HCT116 (cell line): Measurements from ENCODE around the gene MGAT4C. TPM values are rescaled to one million over a fixed set of nuclear protein-coding genes. Genes with fewer than 3 reads are reported as not detected.

Experiments used
- ATAC-seq: fragments of 200-7000 bp; cut with Tn5 transposase; 2 replicates; pipeline ENCODE4 v1.9.1; 2020; ENCODE audit warnings: mild to moderate bottlenecking, moderate library complexity
- BruUV-seq: library from RNA; stranded (reverse); fragments of 400-500 nt; replicated peaks from 2 replicates; lab custom pipeline; 2021; lab: Mats Ljungman, UMichigan
- CTCF ChIA-PET: fragments of 300-600 bp; sonication (Branson Sonifier 250); formaldehyde crosslinking; loops from one replicate; lab custom pipeline; 2021; ENCODE audit warnings: antibody characterized with exemption; lab: Charles Lee
- POLR2A ChIA-PET: fragments of 300-600, 350-600 bp; sonication (Branson Sonifier 250); formaldehyde crosslinking; loops from one replicate; lab custom pipeline; 2021; ENCODE audit warnings: antibody characterized with exemption; lab: Charles Lee
- RAD21 ChIA-PET, 2 experiments: fragments of 300-600 bp; sonication (Branson Sonifier 250); formaldehyde crosslinking; loops; one replicate each; lab custom pipeline; 2023; ENCODE audit warnings: low total read pairs in 2 of 2; ENCODE audit not compliant: uncharacterized antibody in 2 of 2, unreplicated experiment in 2 of 2, low non-redundant PET in 1 of 2; lab: Charles Lee
- DNase-seq: peaks from one replicate; pipeline ENCODE4 v3.0.0-alpha.2; 2010; ENCODE audit warnings: low read depth, low spot score
- H2AFZ ChIP-seq: fragments of 200-600 bp; shearing (Covaris generic), sonication (generic); 2 replicates; pipeline ENCODE4 v1.6.1; 2017; ENCODE audit warnings: low read depth, mixed run types, mixed read lengths, antibody characterized with exemption, low read length; ENCODE audit not compliant: poor library complexity, severe bottlenecking
- H3K27ac ChIP-seq: 2 replicates; pipeline ENCODE4 v1.5.1; 2012; ENCODE audit warnings: low read depth, low read length
- H3K27me3 ChIP-seq: fragments of 200-600 bp; sonication (generic); 2 replicates; pipeline ENCODE4 v1.6.1; 2016; ENCODE audit warnings: mixed run types, low read length, mixed read lengths; ENCODE audit not compliant: insufficient read depth
- H3K36me3 ChIP-seq, 2 experiments: fragments of 200-500 bp in 1 of 2; fragments of 200-600 bp in 1 of 2; sonication (Bioruptor generic) in 1 of 2; sonication (generic) in 1 of 2; 2 replicates each; pipeline versions ENCODE4 v1.5.1 to v1.6.1; 2014 to 2016; ENCODE audit warnings: low read length in 2 of 2, inconsistent platforms in 1 of 2, mixed read lengths in 1 of 2, mixed run types in 1 of 2; ENCODE audit not compliant: insufficient read depth in 2 of 2, control insufficient read depth in 1 of 2
- H3K4me1 ChIP-seq, 2 experiments: fragments of 200-600 bp in 1 of 2; sonication (generic) in 1 of 2; 2 replicates each; pipeline versions ENCODE4 v1.5.1 to v1.6.1; 2012 to 2017; ENCODE audit warnings: low read length in 2 of 2, inconsistent platforms in 1 of 2, mild to moderate bottlenecking in 1 of 2, mixed read lengths in 1 of 2, mixed run types in 1 of 2, moderate library complexity in 1 of 2; ENCODE audit not compliant: insufficient read depth in 2 of 2, control insufficient read depth in 1 of 2
- H3K4me2 ChIP-seq: fragments of 200-600 bp; sonication (generic); 2 replicates; pipeline ENCODE4 v1.6.1; 2017; ENCODE audit warnings: mixed run types, low read length, mixed read lengths
- H3K4me3 ChIP-seq, 2 experiments: fragments of 200-600 bp in 1 of 2; sonication (generic) in 1 of 2; replicated peaks in 1 of 2; 2 replicates each; pipeline ENCODE4 v1.5.1; 2011 to 2016; ENCODE audit warnings: low read length in 2 of 2, control low read depth in 1 of 2, low read depth in 1 of 2, mild to moderate bottlenecking in 1 of 2, mixed read lengths in 1 of 2, mixed run types in 1 of 2
- H3K79me2 ChIP-seq: fragments of 200-600 bp; sonication (generic); 2 replicates; pipeline ENCODE4 v1.6.1; 2017; ENCODE audit warnings: mild to moderate bottlenecking, mixed run types, low read length, moderate library complexity, mixed read lengths; ENCODE audit not compliant: insufficient read depth
- H3K9ac ChIP-seq: fragments of 200-600 bp; sonication (generic); 2 replicates; pipeline ENCODE4 v1.6.1; 2016; ENCODE audit warnings: low read length, mixed read lengths
- H3K9me2 ChIP-seq: fragments of 200-600 bp; sonication (generic), shearing (Covaris generic); 2 replicates; pipeline ENCODE4 v1.6.1; 2017; ENCODE audit warnings: mixed run types, mild to moderate bottlenecking, moderate library complexity; ENCODE audit not compliant: insufficient read depth
- H3K9me3 ChIP-seq, 2 experiments: fragments of 200-500 bp in 1 of 2; fragments of 200-600 bp in 1 of 2; sonication (Bioruptor generic) in 1 of 2; sonication (generic) in 1 of 2; 2 replicates each; pipeline ENCODE4 v1.6.1; 2014 to 2017; ENCODE audit warnings: low read length in 2 of 2, mixed read lengths in 2 of 2, inconsistent platforms in 1 of 2, low read depth in 1 of 2, mild to moderate bottlenecking in 1 of 2, mixed run types in 1 of 2, moderate library complexity in 1 of 2; ENCODE audit not compliant: control insufficient read depth in 1 of 2, insufficient read depth in 1 of 2
- H4K20me1 ChIP-seq: fragments of 200-600 bp; sonication (generic), shearing (Covaris generic); 2 replicates; pipeline ENCODE4 v1.6.1; 2017; ENCODE audit warnings: mixed run types, mild to moderate bottlenecking, moderate library complexity; ENCODE audit not compliant: insufficient read depth
- CBX3 ChIP-seq: IDR thresholded peaks from 2 replicates; pipeline ENCODE4 v1.6.1; 2012; ENCODE audit warnings: low read depth
- CEBPB ChIP-seq: IDR thresholded peaks from 2 replicates; pipeline ENCODE4 v1.6.1; 2012; ENCODE audit warnings: low read depth
- EGR1 ChIP-seq: IDR thresholded peaks from 2 replicates; pipeline ENCODE4 v1.6.1; 2012; ENCODE audit warnings: low read depth
- EZH2phosphoT487 ChIP-seq: fragments of 200-600 bp; IDR thresholded peaks from 2 replicates; pipeline ENCODE4 v1.6.1; 2018; ENCODE audit warnings: antibody characterized with exemption, borderline replicate concordance
- POLR2A ChIP-seq: IDR thresholded peaks from 2 replicates; pipeline ENCODE4 v1.7.0; 2011; ENCODE audit warnings: borderline replicate concordance; ENCODE audit not compliant: insufficient read depth, insufficient read length; ENCODE audit errors: extremely low read depth
- POLR2AphosphoS5 ChIP-seq: IDR thresholded peaks from 2 replicates; pipeline ENCODE4 v1.6.1; 2011; ENCODE audit warnings: mild to moderate bottlenecking, low read depth, low read length, moderate library complexity
- RAD21 ChIP-seq: IDR thresholded peaks from 2 replicates; pipeline ENCODE4 v1.6.1; 2012; ENCODE audit warnings: low read depth, mild to moderate bottlenecking
- SIN3A ChIP-seq: IDR thresholded peaks from 2 replicates; pipeline ENCODE4 v1.6.1; 2012; ENCODE audit warnings: low read depth
- SP1 ChIP-seq: IDR thresholded peaks from 2 replicates; pipeline ENCODE4 v1.6.1; 2012; ENCODE audit warnings: low read depth
- TCF7L2 ChIP-seq: IDR thresholded peaks from 2 replicates; pipeline ENCODE4 v1.7.0; 2011; ENCODE audit warnings: borderline replicate concordance, inconsistent platforms; ENCODE audit not compliant: insufficient read depth, insufficient read length; ENCODE audit errors: extremely low read depth
- YY1 ChIP-seq: IDR thresholded peaks from 2 replicates; pipeline ENCODE4 v1.6.1; 2011; ENCODE audit warnings: low read length, low read depth, moderate library complexity, mild to moderate bottlenecking; ENCODE audit not compliant: insufficient replicate concordance; ENCODE audit errors: extremely low read depth
- ZFX ChIP-seq: fragments of 450-650 bp; IDR thresholded peaks from 2 replicates; pipeline ENCODE4 v1.6.1; 2017
- intact Hi-C: fragments of 100-400 bp; cut with micrococcal nuclease; formaldehyde crosslinking; loops from 2 replicates; pipeline ENCODE4 v1.10.0; 2022
- total RNA-seq: library from RNA; stranded (reverse); gene quantifications from one replicate; pipeline ENCODE4 v1.2.1, GENCODE V29; 2021; ENCODE audit not compliant: unreplicated experiment
- TF ChIP-seq, protein P1 (sequence below), 3 experiments: fragments of 200-600 bp in 1 of 3; sonication (generic) in 1 of 3; IDR thresholded peaks in 2 of 3; conservative IDR thresholded peaks in 1 of 3; 2 replicates each; pipeline ENCODE4 v1.5.1; 2012 to 2017; ENCODE audit warnings: low read depth in 2 of 3, low read length in 2 of 3, antibody characterized with exemption in 1 of 3, borderline replicate concordance in 1 of 3, control low read depth in 1 of 3, mild to moderate bottlenecking in 1 of 3, mixed read lengths in 1 of 3, mixed run types in 1 of 3, moderate library complexity in 1 of 3; ENCODE audit not compliant: insufficient read depth in 1 of 3
- TF ChIP-seq, protein P2 (sequence below): IDR thresholded peaks from 2 replicates; pipeline ENCODE4 v1.6.1; 2011; ENCODE audit warnings: mild to moderate bottlenecking, low read length, moderate library complexity; ENCODE audit not compliant: insufficient replicate concordance; ENCODE audit errors: extremely low read depth
- TF ChIP-seq, protein P3 (sequence below): IDR thresholded peaks from 2 replicates; pipeline ENCODE4 v1.6.1; 2012; ENCODE audit warnings: low read depth
- TF ChIP-seq, protein P4 (sequence below): IDR thresholded peaks from 2 replicates; pipeline ENCODE4 v1.6.1; 2012

Gene MGAT4C
- total RNA-seq, 1 experiment from 2014 or later: not detected

DNA sequence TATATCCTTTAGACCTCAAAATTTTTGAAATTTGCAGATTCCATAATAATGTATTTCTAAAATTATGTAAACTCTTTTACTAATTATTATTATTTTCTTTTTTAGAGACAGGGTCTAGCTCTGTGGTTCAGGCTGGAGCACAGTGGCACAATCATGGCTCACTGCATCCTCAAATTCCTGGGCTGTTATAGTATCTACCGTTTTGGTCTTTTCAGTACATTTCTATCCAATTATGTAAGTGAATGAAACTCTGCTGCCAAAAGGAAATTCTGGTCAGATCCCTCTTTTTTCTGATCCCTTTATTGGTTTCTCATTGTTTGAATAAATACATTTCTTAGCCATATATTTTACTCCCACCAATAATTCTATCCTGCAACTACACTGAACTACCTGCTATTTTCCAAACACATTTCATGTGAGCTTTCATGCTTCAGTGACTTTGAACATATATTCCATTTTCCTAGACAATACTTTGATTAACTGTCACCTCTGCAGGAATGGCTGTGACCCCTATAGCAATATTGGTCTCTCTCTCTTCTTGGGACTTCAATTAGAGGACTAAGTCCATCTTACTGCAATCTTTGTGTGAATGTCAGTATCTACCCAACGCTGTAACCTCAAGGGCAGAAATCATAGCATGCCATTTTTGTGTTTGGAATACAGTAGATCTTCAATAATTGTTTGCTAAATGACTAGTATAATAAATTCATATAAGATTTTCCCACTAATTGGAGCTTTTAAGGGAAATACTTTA lies 198.9 kb downstream of the MGAT4C start:
- Histone ChIP-seq H3K36me3 (no peaks in the 10 kb centered on the region), H4K20me1 (no peaks in the 10 kb centered on the region), H3K27ac (no peak overlapping the region), H2AFZ (no peak overlapping the region), H3K4me2 (no peak overlapping the region), H3K4me3 (no peak overlapping the region), H3K9me3 (no peaks in the 10 kb centered on the region), H3K9me2 (no peaks in the 10 kb centered on the region), H3K27me3 (no peaks in the 10 kb centered on the region), H3K4me1 (no peaks in the 10 kb centered on the region), H3K9ac (no peak overlapping the region), H3K79me2 (no peaks in the 10 kb centered on the region)
- ChIA-PET POLR2A (no interaction called here), CTCF (no interaction called here), RAD21 (no interaction called here)
- intact Hi-C loops: no loop called here
- DNase-seq (no peak), ATAC-seq (no peak)
- no TSS peak for BruUV-seq
- TF ChIP-seq, protein P1, sequence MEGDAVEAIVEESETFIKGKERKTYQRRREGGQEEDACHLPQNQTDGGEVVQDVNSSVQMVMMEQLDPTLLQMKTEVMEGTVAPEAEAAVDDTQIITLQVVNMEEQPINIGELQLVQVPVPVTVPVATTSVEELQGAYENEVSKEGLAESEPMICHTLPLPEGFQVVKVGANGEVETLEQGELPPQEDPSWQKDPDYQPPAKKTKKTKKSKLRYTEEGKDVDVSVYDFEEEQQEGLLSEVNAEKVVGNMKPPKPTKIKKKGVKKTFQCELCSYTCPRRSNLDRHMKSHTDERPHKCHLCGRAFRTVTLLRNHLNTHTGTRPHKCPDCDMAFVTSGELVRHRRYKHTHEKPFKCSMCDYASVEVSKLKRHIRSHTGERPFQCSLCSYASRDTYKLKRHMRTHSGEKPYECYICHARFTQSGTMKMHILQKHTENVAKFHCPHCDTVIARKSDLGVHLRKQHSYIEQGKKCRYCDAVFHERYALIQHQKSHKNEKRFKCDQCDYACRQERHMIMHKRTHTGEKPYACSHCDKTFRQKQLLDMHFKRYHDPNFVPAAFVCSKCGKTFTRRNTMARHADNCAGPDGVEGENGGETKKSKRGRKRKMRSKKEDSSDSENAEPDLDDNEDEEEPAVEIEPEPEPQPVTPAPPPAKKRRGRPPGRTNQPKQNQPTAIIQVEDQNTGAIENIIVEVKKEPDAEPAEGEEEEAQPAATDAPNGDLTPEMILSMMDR (IDR thresholded peaks at IDR 0.05 in 2 of 3, conservative IDR thresholded peaks at IDR 0.05 in 1 of 3; ENCODE audit: borderline replicate concordance in 1 of 3, insufficient read depth in 1 of 3, low read depth in 2 of 3, low read length in 2 of 3): no peak
- TF ChIP-seq CEBPB (no peak), EGR1 (no peak), TCF7L2 (no peak), CBX3 (no peak), POLR2AphosphoS5 (no peak), EZH2phosphoT487 (no peak), ZFX (no peak), RAD21 (no peak), POLR2A (no peak), SP1 (no peak), SIN3A (no peak), YY1 (no peak)
- TF ChIP-seq, protein P2, sequence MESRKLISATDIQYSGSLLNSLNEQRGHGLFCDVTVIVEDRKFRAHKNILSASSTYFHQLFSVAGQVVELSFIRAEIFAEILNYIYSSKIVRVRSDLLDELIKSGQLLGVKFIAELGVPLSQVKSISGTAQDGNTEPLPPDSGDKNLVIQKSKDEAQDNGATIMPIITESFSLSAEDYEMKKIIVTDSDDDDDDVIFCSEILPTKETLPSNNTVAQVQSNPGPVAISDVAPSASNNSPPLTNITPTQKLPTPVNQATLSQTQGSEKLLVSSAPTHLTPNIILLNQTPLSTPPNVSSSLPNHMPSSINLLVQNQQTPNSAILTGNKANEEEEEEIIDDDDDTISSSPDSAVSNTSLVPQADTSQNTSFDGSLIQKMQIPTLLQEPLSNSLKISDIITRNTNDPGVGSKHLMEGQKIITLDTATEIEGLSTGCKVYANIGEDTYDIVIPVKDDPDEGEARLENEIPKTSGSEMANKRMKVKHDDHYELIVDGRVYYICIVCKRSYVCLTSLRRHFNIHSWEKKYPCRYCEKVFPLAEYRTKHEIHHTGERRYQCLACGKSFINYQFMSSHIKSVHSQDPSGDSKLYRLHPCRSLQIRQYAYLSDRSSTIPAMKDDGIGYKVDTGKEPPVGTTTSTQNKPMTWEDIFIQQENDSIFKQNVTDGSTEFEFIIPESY: no peak
- TF ChIP-seq, protein P3, sequence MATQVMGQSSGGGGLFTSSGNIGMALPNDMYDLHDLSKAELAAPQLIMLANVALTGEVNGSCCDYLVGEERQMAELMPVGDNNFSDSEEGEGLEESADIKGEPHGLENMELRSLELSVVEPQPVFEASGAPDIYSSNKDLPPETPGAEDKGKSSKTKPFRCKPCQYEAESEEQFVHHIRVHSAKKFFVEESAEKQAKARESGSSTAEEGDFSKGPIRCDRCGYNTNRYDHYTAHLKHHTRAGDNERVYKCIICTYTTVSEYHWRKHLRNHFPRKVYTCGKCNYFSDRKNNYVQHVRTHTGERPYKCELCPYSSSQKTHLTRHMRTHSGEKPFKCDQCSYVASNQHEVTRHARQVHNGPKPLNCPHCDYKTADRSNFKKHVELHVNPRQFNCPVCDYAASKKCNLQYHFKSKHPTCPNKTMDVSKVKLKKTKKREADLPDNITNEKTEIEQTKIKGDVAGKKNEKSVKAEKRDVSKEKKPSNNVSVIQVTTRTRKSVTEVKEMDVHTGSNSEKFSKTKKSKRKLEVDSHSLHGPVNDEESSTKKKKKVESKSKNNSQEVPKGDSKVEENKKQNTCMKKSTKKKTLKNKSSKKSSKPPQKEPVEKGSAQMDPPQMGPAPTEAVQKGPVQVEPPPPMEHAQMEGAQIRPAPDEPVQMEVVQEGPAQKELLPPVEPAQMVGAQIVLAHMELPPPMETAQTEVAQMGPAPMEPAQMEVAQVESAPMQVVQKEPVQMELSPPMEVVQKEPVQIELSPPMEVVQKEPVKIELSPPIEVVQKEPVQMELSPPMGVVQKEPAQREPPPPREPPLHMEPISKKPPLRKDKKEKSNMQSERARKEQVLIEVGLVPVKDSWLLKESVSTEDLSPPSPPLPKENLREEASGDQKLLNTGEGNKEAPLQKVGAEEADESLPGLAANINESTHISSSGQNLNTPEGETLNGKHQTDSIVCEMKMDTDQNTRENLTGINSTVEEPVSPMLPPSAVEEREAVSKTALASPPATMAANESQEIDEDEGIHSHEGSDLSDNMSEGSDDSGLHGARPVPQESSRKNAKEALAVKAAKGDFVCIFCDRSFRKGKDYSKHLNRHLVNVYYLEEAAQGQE: no peak
- TF ChIP-seq, protein P4, sequence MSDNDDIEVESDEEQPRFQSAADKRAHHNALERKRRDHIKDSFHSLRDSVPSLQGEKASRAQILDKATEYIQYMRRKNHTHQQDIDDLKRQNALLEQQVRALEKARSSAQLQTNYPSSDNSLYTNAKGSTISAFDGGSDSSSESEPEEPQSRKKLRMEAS: no peak
